GM12801 (cell line): ENCODE results near the gene CFAP77.

ENCODE experiments used
- TF ChIP-seq, protein P1 (sequence below): IDR thresholded peaks from one replicate; pipeline ENCODE4 v1.5.1; 2011; ENCODE audit warnings: control low read depth; ENCODE audit not compliant: insufficient read length; ENCODE audit errors: extremely low read depth

The CFAP77 gene

DNA sequence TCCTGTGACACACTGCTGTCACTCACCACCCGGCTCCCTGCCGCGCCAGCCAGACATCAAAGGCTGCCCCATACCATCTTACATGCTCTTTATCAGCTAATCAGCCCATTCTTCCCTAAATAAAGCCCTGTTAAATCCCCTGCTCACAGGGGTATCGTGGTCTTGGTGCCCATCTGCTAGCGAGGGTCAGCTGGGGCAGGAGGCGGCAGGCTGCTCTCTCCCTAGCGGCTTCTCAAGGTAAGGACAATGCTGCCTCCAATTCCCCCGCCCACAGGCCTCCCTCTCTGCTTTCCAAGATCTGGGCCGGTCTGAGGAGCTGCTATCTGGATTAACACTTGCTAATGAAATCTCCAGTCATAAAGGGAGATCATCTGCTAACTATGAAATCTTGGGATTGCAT is 199.2 kb downstream of the CFAP77 start:
- TF ChIP-seq, protein P1, sequence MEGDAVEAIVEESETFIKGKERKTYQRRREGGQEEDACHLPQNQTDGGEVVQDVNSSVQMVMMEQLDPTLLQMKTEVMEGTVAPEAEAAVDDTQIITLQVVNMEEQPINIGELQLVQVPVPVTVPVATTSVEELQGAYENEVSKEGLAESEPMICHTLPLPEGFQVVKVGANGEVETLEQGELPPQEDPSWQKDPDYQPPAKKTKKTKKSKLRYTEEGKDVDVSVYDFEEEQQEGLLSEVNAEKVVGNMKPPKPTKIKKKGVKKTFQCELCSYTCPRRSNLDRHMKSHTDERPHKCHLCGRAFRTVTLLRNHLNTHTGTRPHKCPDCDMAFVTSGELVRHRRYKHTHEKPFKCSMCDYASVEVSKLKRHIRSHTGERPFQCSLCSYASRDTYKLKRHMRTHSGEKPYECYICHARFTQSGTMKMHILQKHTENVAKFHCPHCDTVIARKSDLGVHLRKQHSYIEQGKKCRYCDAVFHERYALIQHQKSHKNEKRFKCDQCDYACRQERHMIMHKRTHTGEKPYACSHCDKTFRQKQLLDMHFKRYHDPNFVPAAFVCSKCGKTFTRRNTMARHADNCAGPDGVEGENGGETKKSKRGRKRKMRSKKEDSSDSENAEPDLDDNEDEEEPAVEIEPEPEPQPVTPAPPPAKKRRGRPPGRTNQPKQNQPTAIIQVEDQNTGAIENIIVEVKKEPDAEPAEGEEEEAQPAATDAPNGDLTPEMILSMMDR: no peak

DNA sequence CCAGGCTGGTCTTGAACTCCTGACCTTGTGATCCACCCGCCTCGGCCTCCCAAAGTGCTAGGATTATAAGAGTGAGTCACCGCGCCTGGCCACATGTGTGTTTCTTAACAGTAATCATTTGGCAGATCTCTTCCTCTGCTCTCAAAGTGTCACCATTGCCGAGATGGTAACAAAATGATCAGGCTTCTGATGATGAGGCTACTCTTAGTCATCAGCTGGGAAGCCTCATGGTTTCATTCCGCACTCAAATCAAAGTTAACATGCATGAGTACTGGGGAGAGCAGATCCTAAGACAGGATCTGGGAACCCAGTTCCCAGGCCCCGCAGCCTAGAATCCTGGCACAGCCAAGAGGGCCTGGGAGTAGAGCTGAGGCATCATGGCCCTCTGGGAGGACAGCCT is 199.8 kb downstream of the CFAP77 start:
- TF ChIP-seq, protein P1: no peak

DNA sequence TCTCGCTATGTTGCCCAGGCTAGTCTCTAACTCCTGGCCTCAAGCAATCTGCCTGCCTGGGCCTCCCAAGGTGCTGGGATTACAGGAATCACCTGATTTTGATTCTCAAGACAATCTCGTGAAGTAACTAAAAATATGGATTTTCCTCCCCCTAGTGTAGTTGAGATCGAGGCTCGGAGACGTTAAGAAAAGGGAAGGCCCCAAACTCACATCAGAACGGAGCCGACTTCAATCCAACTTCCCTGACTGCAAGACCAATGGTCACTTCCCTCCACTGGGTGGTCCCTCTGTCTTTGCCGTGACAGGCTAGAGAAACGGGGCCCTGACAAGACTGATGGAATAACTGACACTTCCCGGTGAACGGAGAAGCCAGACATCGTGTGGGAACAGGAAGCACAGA is 200.7 kb downstream of the CFAP77 start:
- TF ChIP-seq, protein P1: no peak

DNA sequence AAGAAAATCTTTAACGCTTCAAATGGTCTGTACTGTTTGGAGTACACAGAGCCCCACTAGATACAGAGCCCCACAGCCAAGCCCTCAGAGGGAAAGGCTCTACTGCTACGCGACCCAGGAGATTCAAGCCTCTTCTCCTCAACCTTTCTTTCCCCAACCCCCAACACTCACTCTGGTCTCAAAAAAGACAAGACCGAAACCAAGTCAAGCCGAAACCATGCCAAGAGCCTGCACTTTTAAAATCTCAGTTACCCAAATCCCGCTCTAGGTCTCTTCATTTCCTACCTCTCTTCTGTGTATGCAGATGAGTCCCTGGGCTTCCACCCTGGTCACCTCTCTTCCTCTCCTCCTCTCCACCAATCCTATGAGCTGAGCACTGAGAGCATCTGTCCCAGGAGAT is 204.3 kb downstream of the CFAP77 start:
- TF ChIP-seq, protein P1: no peak

DNA sequence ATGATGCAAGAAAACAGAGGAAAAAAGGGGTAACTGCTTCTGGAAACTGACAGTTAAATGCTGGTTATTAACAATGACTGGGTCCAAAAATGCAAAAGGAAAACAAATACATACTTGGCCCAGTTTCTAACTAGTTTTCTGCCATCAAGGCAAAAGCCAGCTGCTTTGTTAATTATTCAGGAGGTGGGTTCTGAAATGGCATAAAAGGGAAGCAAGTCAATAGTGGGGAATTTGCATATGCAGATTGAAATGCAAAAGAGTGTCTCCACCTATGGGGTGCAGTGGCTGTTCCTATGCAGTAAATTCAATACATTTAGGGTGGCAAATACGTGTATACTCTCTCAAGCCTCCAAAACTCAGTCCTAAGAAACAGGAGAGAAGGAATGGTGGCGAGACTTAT is 205.8 kb downstream of the CFAP77 start:
- TF ChIP-seq, protein P1: no peak

DNA sequence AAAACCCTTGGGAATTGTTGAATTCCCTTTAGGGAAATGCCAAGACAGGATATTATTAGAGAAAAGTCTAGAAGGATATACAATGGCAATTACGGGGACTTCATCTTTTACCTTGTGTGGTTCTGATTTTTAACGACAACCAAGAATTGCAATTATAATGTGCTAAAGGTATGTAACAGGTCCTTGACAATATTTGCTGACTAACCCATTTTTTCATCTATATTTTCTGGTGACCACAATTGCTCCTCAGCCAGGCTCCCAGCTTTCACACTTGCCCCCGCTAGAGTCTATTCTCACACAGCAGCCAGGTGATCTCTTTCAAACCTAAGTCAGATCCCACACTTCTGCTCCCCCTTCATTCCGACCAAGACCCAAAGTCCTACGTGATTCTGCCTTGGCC is 206.7 kb downstream of the CFAP77 start:
- TF ChIP-seq, protein P1: no peak

DNA sequence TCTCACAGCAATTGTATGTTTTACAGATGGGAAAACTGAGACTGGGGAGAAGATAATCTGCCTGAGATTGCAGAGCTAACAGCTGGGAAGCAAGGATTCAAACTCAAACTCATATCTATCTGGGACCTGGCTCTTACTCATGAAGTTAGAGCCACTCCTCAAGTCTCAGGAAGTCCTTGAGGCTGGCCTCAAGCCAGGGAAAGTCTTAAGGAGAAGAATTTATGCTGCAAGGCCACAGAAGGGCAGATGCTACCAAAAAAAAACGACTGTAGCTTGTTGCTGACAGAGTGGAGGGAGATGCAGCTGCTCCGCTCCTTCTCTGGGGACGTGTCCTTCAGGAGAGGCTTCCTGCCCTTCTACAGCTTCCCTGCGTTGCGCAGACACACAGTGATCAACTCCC is 212.1 kb downstream of the CFAP77 start:
- TF ChIP-seq, protein P1: no peak
